MM.1S (cell line): Measurements from ENCODE around the gene PTPRG.

Experiments used
- DNase-seq: peaks from one replicate; pipeline ENCODE4 v3.0.0-alpha.2; 2015
- H2AFZ ChIP-seq: fragments of 300-600 bp; sonication (generic); 2 replicates; pipeline ENCODE4 v1.6.0; 2016; ENCODE audit warnings: antibody characterized with exemption, low read length
- H3F3A ChIP-seq: fragments of 300-600 bp; sonication (generic); 2 replicates; pipeline ENCODE4 v1.6.1; 2016; ENCODE audit warnings: mild to moderate bottlenecking, antibody characterized with exemption, low read length, moderate library complexity, mixed read lengths; ENCODE audit not compliant: insufficient read depth
- H3K27ac ChIP-seq: fragments of 300-600 bp; sonication (generic); 2 replicates; pipeline ENCODE4 v1.5.1; 2016; ENCODE audit warnings: mild to moderate bottlenecking, low read length
- H3K27me3 ChIP-seq: fragments of 300-600 bp; sonication (generic); replicated peaks from 2 replicates; pipeline ENCODE4 v1.6.0; 2016; ENCODE audit warnings: low read length; ENCODE audit not compliant: insufficient read depth
- H3K36me3 ChIP-seq: fragments of 300-600 bp; sonication (generic); replicated peaks from 2 replicates; pipeline ENCODE4 v1.6.1; 2016; ENCODE audit warnings: mild to moderate bottlenecking, low read length, mixed read lengths; ENCODE audit not compliant: insufficient read depth
- H3K4me1 ChIP-seq: fragments of 300-600 bp; sonication (generic); 2 replicates; pipeline ENCODE4 v1.6.1; 2016; ENCODE audit warnings: low read length, mixed read lengths
- H3K4me2 ChIP-seq: fragments of 300-600 bp; sonication (generic); 2 replicates; pipeline ENCODE4 v1.6.0; 2016; ENCODE audit warnings: low read depth, low read length
- H3K4me3 ChIP-seq: fragments of 300-600 bp; sonication (generic); 2 replicates; pipeline ENCODE4 v1.5.1; 2016; ENCODE audit warnings: low read length, mixed read lengths
- H3K79me2 ChIP-seq: fragments of 300-600 bp; sonication (generic); 2 replicates; pipeline ENCODE4 v1.6.1; 2016; ENCODE audit warnings: mixed run types, low read length, mixed read lengths
- H3K9ac ChIP-seq: fragments of 300-600 bp; sonication (generic); 2 replicates; pipeline ENCODE4 v1.6.1; 2016; ENCODE audit warnings: low read length, mixed read lengths
- H3K9me2 ChIP-seq: fragments of 300-600 bp; sonication (generic); replicated peaks from 2 replicates; pipeline ENCODE4 v1.6.1; 2016; ENCODE audit warnings: mild to moderate bottlenecking, low read length, mixed read lengths; ENCODE audit not compliant: insufficient read depth
- H3K9me3 ChIP-seq: fragments of 300-600 bp; sonication (generic); replicated peaks from 2 replicates; pipeline ENCODE4 v1.6.1; 2016; ENCODE audit warnings: mild to moderate bottlenecking, low read length, mixed read lengths; ENCODE audit not compliant: insufficient read depth
- H4K20me1 ChIP-seq: fragments of 300-600 bp; sonication (generic); 2 replicates; pipeline ENCODE4 v1.6.1; 2016; ENCODE audit warnings: mild to moderate bottlenecking, low read length, moderate library complexity, mixed read lengths; ENCODE audit not compliant: insufficient read depth
- CTCF ChIP-seq: fragments of 300-600 bp; sonication (generic); IDR thresholded peaks from 2 replicates; pipeline ENCODE4 v1.5.1; 2016; ENCODE audit warnings: antibody characterized with exemption, low read length, mixed read lengths
- EZH2 ChIP-seq: fragments of 300-600 bp; sonication (generic); optimal IDR thresholded peaks from 2 replicates; pipeline ENCODE3; 2017; ENCODE audit warnings: low read depth, mild to moderate bottlenecking, antibody characterized with exemption, low read length, mixed read lengths
- EZH2phosphoT487 ChIP-seq: fragments of 300-600 bp; sonication (generic); IDR thresholded peaks from 2 replicates; pipeline ENCODE4 v1.6.1; 2018; ENCODE audit warnings: antibody characterized with exemption, low read length

The PTPRG gene

GRCh38 chr3:61890586-61890985, 329.2 kb downstream of the PTPRG start:
- Histone ChIP-seq H2AFZ (no peak overlapping the region), H3K4me1 (peaks cover 16% of the 10 kb centered on the region), H3K9ac (no peak overlapping the region), H3K9me3 (no peaks in the 10 kb centered on the region), H3F3A (peaks cover 11% of the 10 kb centered on the region), H4K20me1 (no peaks in the 10 kb centered on the region), H3K79me2 (peaks cover 2% of the 10 kb centered on the region; the same call in 1 of the 2 replicates), H3K27ac (no peak overlapping the region), H3K27me3 (no peaks in the 10 kb centered on the region), H3K4me2 (no peak overlapping the region), H3K9me2 (no peaks in the 10 kb centered on the region), H3K36me3 (no peaks in the 10 kb centered on the region), H3K4me3 (no peak overlapping the region)
- TF ChIP-seq CTCF (no peak), EZH2phosphoT487 (no peak), EZH2 (no peak)
- no peak for DNase-seq

GRCh38 chr3:61892891-61893290, 331.5 kb downstream of the PTPRG start:
- peaks cover 25% of the 10 kb centered on the region for H3K4me1 ChIP-seq
- H3K4me2 ChIP-seq = no peak overlapping the region
- H3K79me2 ChIP-seq = peaks cover 11% of the 10 kb centered on the region; the same call in 1 of the 2 replicates
- no peaks in the 10 kb centered on the region for H3K36me3 ChIP-seq
- H3K4me3 ChIP-seq = no peak overlapping the region
- H3K9me3 ChIP-seq = no peaks in the 10 kb centered on the region
- H4K20me1 ChIP-seq = no peaks in the 10 kb centered on the region
- TF ChIP-seq CTCF (no peak), EZH2phosphoT487 (no peak), EZH2 (no peak)
- no peaks in the 10 kb centered on the region for H3K27me3 ChIP-seq
- DNase-seq = no peak
- peaks cover 17% of the 10 kb centered on the region for H3F3A ChIP-seq
- no peak overlapping the region for H3K9ac ChIP-seq
- no peak overlapping the region for H2AFZ ChIP-seq
- H3K9me2 ChIP-seq = no peaks in the 10 kb centered on the region
- no peak overlapping the region for H3K27ac ChIP-seq

GRCh38 chr3:61893840-61894566, 332.6 kb downstream of the PTPRG start:
- no peak overlapping the region for H3K4me3 ChIP-seq
- H2AFZ ChIP-seq = no peak overlapping the region

More at GRCh38 chr3:61893840-61894566, 332.6 kb downstream of the PTPRG start:
- Histone ChIP-seq H4K20me1 (no peaks in the 10 kb centered on the region), H3K9me3 (no peaks in the 10 kb centered on the region), H3K9ac (no peak overlapping the region), H3F3A (peaks cover 17% of the 10 kb centered on the region), H3K4me1 (peaks cover 25% of the 10 kb centered on the region), H3K27ac (peak overlapping the region; percentile 67; the same call in 1 of the 2 replicates), H3K4me2 (no peak overlapping the region), H3K79me2 (peaks cover 11% of the 10 kb centered on the region; the same call in 1 of the 2 replicates), H3K9me2 (no peaks in the 10 kb centered on the region), H3K36me3 (no peaks in the 10 kb centered on the region), H3K27me3 (no peaks in the 10 kb centered on the region)
- TF ChIP-seq EZH2 (no peak), CTCF (no peak), EZH2phosphoT487 (no peak)
- no peak for DNase-seq
